K562 (cell line): ENCODE data around the gene USP6. TPM values are rescaled to one million over a fixed set of nuclear protein-coding genes. Genes with fewer than 3 reads are reported as not detected.
"Not testable (repeated sequence)": the region's sequence is repeated elsewhere in the genome, so short reads cannot be mapped to it uniquely, and the experiment has no call there.

Experiments
- ATAC-seq: fragments of 200-7000 bp; cut with Tn5 transposase; 3 replicates; pipeline ENCODE4 v1.9.1; 2020; ENCODE audit warnings: moderate library complexity
- BruUV-seq: library from RNA; stranded (reverse); fragments of 400-500 nt; replicated peaks from 2 replicates; lab custom pipeline; 2021; lab: Mats Ljungman, UMichigan
- CTCF ChIA-PET: fragments of 300-600 bp; formaldehyde crosslinking; extraction: SDS; loops from one replicate; lab custom pipeline; 2021; ENCODE audit warnings: low intra/inter-chr PET ratio; lab: Yijun Ruan, JAX
- POLR2A ChIA-PET: fragments of 300-600, 350-650 bp; sonication (Branson Sonifier 250); formaldehyde crosslinking; extraction: SDS; loops from one replicate; lab custom pipeline; 2021; ENCODE audit warnings: antibody characterized with exemption, inconsistent platforms; lab: Yijun Ruan, JAX
- DNase-seq, 4 experiments: peaks; one replicate each; pipeline versions ENCODE4 v3.0.0 to v3.0.0-alpha.2; 2011 to 2018; ENCODE audit warnings: low spot score in 3 of 4, mixed read lengths in 3 of 4; ENCODE audit errors: extremely low read depth in 1 of 4
- FAIRE-seq: peaks from 2 replicates; lab custom pipeline; 2011; peaks lifted over from hg19 to GRCh38; lab: Jason Lieb, UNC
- H2AFZ ChIP-seq: 2 replicates; pipeline ENCODE4 v1.6.0; 2011; ENCODE audit warnings: low read depth, low read length, control low read depth, inconsistent platforms
- H3K27ac ChIP-seq: fragments of 200-600 bp; 3 replicates; pipeline ENCODE4 v1.8.0; 2011; ENCODE audit warnings: low read depth, mild to moderate bottlenecking, control low read depth, inconsistent platforms, low read length, moderate library complexity, mixed read lengths; ENCODE audit errors: extremely low read depth
- H3K27me3 ChIP-seq, 2 experiments: fragments of 300-600 bp in 1 of 2; 2 replicates in 1 of 2; 3 replicates in 1 of 2; pipeline versions ENCODE4 v1.6.0 to v1.8.0; 2011; ENCODE audit warnings: inconsistent platforms in 2 of 2, low read length in 2 of 2, mild to moderate bottlenecking in 1 of 2, mixed read lengths in 1 of 2, moderate library complexity in 1 of 2; ENCODE audit not compliant: control insufficient read depth in 2 of 2, insufficient read depth in 2 of 2
- H3K36me3 ChIP-seq: fragments of 300-600 bp; 3 replicates; pipeline ENCODE4 v1.8.0; 2011; ENCODE audit warnings: mild to moderate bottlenecking, low read length, inconsistent platforms; ENCODE audit not compliant: control insufficient read depth, insufficient read depth
- H3K4me1 ChIP-seq, 2 experiments: fragments of 200-600 bp in 1 of 2; replicated peaks in 1 of 2; 2 replicates in 1 of 2; 3 replicates in 1 of 2; pipeline versions ENCODE4 v1.5.1 to v1.8.0; 2011; ENCODE audit warnings: inconsistent platforms in 2 of 2, low read length in 2 of 2, mild to moderate bottlenecking in 1 of 2, mixed read lengths in 1 of 2, moderate library complexity in 1 of 2; ENCODE audit not compliant: control insufficient read depth in 2 of 2, insufficient read depth in 2 of 2
- H3K4me2 ChIP-seq: 2 replicates; pipeline ENCODE4 v1.6.1; 2011; ENCODE audit warnings: low read length, control low read depth, inconsistent platforms, mixed read lengths; ENCODE audit not compliant: insufficient read depth
- H3K4me3 ChIP-seq: fragments of 200-600 bp; sonication (generic), shearing (Covaris generic); 2 replicates; pipeline ENCODE4 v1.5.1; 2016; ENCODE audit warnings: control low read depth, inconsistent platforms
- H3K79me2 ChIP-seq: fragments of 200-600 bp; 3 replicates; pipeline ENCODE4 v1.8.0; 2011; ENCODE audit warnings: low read length, inconsistent platforms; ENCODE audit not compliant: control insufficient read depth, insufficient read depth
- H3K9ac ChIP-seq, 2 experiments: 2 replicates each; pipeline versions ENCODE4 v1.6.0 to v1.6.1; 2011; ENCODE audit warnings: low read depth in 2 of 2, low read length in 2 of 2, control low read depth in 1 of 2, inconsistent platforms in 1 of 2, mild to moderate bottlenecking in 1 of 2, mixed read lengths in 1 of 2; ENCODE audit not compliant: insufficient read depth in 1 of 2
- H3K9me1 ChIP-seq: one replicate; pipeline ENCODE4 v1.6.0; 2011; ENCODE audit warnings: inconsistent platforms, mild to moderate bottlenecking, low read length, moderate library complexity; ENCODE audit not compliant: control insufficient read depth, insufficient read depth
- H3K9me3 ChIP-seq: replicated peaks from 2 replicates; pipeline ENCODE4 v1.5.1; 2011; ENCODE audit warnings: low read depth, low read length, inconsistent platforms; ENCODE audit not compliant: control insufficient read depth, insufficient read depth
- H4K20me1 ChIP-seq: replicated peaks from 2 replicates; pipeline ENCODE4 v1.6.1; 2011; ENCODE audit warnings: low read length, inconsistent platforms, mixed read lengths; ENCODE audit not compliant: control insufficient read depth, insufficient read depth
- E2F3 ChIP-seq: fragments of 250-450 bp; sonication (Bioruptor Pico); IDR thresholded peaks from 2 replicates; pipeline ENCODE4 v1.4.0; 2020; ENCODE audit warnings: mild to moderate bottlenecking
- HMG20B ChIP-seq: fragments of 250-450 bp; sonication (Bioruptor Pico); IDR thresholded peaks from 2 replicates; pipeline ENCODE4 v1.5.0; 2021; ENCODE audit warnings: mild to moderate bottlenecking
- PHTF2 ChIP-seq: fragments of 250-450 bp; sonication (Bioruptor Pico); IDR thresholded peaks from 2 replicates; pipeline ENCODE4 v1.5.0; 2021; ENCODE audit warnings: mild to moderate bottlenecking
- TBP ChIP-seq: optimal IDR thresholded peaks from 2 replicates; pipeline ENCODE3; 2011; ENCODE audit warnings: low read depth, low read length, improper control_type of control experiment
- ZNF316 ChIP-seq: fragments of 450-650 bp; IDR thresholded peaks from 2 replicates; pipeline ENCODE4 v1.6.1; 2016
- WGBS: fragments of 100-300 bp; shearing (Covaris generic); methylation state at CpG from one replicate; pipeline ENCODE4 v1.1.6; 2016; ENCODE audit warnings: low coverage, mixed read lengths; ENCODE audit not compliant: insufficient coverage; ENCODE audit errors: missing lambda C conversion rate; 5-methylcytosine and 5-hydroxymethylcytosine counted together
- in situ Hi-C: fragments of 300-500 bp; cut with MboI; formaldehyde crosslinking; loops from 4 replicates; pipeline ENCODE4 v1.15.0; 2018; ENCODE audit warnings: inconsistent platforms, mixed read lengths
- intact Hi-C: fragments of 100-400 bp; cut with micrococcal nuclease; formaldehyde crosslinking; loops from 2 replicates; pipeline ENCODE4 v1.14.2; 2022
- polyA plus RNA-seq, 8 experiments: library from polyadenylated mRNA; depleted of rRNA in 4 of 8; stranded (reverse) in 5 of 8; unstranded in 3 of 8; fragments of >200 nt; fragmentation: Nextera tagmentation in 2 of 8; fragmentation: Illumina TruSeq in 1 of 8; extraction: Ambion mirVana in 2 of 8; extraction: Trizol in 1 of 8; gene quantifications; 2 replicates each; pipeline versions ENCODE4 v1.2.1 to v1.2.3, GENCODE V29; 2011 to 2014; ENCODE audit warnings: inconsistent platforms in 1 of 8, missing spikeins in 1 of 8
- total RNA-seq, 7 experiments: library from RNA; depleted of rRNA in 6 of 7; stranded (reverse); fragments of >200 nt in 6 of 7; fragmentation: Illumina TruSeq in 2 of 7; extraction: Trizol in 2 of 7; gene quantifications; 2 replicates each; pipeline versions ENCODE4 v1.2.1 to v1.2.3, GENCODE V29; 2011 to 2021; ENCODE audit warnings: low replicate concordance in 1 of 7
- TF ChIP-seq, protein P1 (sequence below): fragments of 450-650 bp; conservative IDR thresholded peaks from 2 replicates; pipeline ENCODE4 v1.6.1; 2016; ENCODE audit warnings: missing genetic modification characterization, low read depth, mild to moderate bottlenecking, control low read depth, missing compliant biosample characterization
- TF ChIP-seq, protein P2 (sequence below): IDR thresholded peaks from 2 replicates; pipeline ENCODE4 v1.6.1; 2012; ENCODE audit warnings: low read depth, low read length, improper control_type of control experiment, borderline replicate concordance
- TF ChIP-seq, protein P3 (sequence below): sonication (generic); formaldehyde crosslinking; IDR thresholded peaks from 2 replicates; pipeline ENCODE4 v1.9.0; 2022; ENCODE audit warnings: mild to moderate bottlenecking, missing genetic modification reagents

Gene USP6
- total and polyA plus RNA-seq, 9 of the 15 experiments (the other 6 are each of a cell fraction or from before 2014, with no cell fraction given) = 0.01 to 0.09 (median 0.04) TPM; not detected in 4

DNA sequence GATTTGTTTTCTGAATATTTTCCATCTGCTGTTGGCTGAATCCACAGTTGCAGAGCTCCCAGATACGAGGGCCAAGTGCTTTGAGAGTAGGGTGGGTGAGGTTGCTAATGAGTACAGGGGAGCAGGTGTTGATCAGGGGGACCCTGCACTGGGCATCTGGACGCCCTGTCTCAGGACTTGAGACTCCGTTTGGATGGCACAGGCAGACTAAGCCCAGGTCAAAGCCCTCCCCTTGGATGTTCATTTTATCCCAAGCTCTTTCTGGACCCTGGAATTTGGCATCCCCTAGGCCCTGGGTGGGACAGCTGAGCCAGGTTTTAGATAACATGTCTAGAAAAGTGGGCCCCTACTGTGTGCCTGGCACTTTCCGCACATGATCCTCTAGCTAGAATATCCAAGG lies 12.1 kb downstream of the USP6 start:
- Histone ChIP-seq H2AFZ (no peak overlapping the region), H3K4me2 (no peak overlapping the region), H3K9ac (no peak overlapping the region), H3K79me2 (no peaks in the 10 kb centered on the region), H3K4me1 (no peaks in the 10 kb centered on the region), H3K9me3 (no peaks in the 10 kb centered on the region), H3K27me3 (peaks cover 0 to 33% of the 10 kb centered on the region in 2 experiments; a peak in 3 of 5 replicates), H4K20me1 (no peaks in the 10 kb centered on the region), H3K27ac (no peak overlapping the region), H3K4me3 (no peak overlapping the region), H3K36me3 (no peaks in the 10 kb centered on the region), H3K9me1 (no peaks in the 10 kb centered on the region)
- intact Hi-C loops (no loop called here), in situ Hi-C loops (no loop called here)
- ChIA-PET CTCF (no interaction called here), POLR2A (interaction anchor here (0.5 kb wide), 1 partner anchor 1041 kb away, joined by 3 read pairs; no protein-coding TSS in a partner anchor)
- BruUV-seq = no TSS peak
- WGBS = 9% methylated on average over 3 of the region's 4 CpGs
- ATAC-seq (no peak), FAIRE-seq (no peak), DNase-seq (no peak)
- TF ChIP-seq ZNF316 (no peak), PHTF2 (no peak), HMG20B (CRISPR knock-in tag) (no peak), TBP (no peak), E2F3 (no peak)
- TF ChIP-seq, protein P1, sequence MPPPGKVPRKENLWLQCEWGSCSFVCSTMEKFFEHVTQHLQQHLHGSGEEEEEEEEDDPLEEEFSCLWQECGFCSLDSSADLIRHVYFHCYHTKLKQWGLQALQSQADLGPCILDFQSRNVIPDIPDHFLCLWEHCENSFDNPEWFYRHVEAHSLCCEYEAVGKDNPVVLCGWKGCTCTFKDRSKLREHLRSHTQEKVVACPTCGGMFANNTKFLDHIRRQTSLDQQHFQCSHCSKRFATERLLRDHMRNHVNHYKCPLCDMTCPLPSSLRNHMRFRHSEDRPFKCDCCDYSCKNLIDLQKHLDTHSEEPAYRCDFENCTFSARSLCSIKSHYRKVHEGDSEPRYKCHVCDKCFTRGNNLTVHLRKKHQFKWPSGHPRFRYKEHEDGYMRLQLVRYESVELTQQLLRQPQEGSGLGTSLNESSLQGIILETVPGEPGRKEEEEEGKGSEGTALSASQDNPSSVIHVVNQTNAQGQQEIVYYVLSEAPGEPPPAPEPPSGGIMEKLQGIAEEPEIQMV (tag) = no peak
- TF ChIP-seq, protein P2, sequence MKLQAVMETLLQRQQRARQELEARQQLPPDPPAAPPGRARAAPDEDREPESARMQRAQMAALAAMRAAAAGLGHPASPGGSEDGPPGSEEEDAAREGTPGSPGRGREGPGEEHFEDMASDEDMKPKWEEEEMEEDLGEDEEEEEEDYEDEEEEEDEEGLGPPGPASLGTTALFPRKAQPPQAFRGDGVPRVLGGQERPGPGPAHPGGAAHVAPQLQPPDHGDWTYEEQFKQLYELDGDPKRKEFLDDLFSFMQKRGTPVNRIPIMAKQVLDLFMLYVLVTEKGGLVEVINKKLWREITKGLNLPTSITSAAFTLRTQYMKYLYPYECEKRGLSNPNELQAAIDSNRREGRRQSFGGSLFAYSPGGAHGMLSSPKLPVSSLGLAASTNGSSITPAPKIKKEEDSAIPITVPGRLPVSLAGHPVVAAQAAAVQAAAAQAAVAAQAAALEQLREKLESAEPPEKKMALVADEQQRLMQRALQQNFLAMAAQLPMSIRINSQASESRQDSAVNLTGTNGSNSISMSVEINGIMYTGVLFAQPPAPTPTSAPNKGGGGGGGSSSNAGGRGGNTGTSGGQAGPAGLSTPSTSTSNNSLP = no peak
- TF ChIP-seq, protein P3, sequence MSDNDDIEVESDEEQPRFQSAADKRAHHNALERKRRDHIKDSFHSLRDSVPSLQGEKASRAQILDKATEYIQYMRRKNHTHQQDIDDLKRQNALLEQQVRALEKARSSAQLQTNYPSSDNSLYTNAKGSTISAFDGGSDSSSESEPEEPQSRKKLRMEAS (CRISPR knock-in tag) = no peak

DNA sequence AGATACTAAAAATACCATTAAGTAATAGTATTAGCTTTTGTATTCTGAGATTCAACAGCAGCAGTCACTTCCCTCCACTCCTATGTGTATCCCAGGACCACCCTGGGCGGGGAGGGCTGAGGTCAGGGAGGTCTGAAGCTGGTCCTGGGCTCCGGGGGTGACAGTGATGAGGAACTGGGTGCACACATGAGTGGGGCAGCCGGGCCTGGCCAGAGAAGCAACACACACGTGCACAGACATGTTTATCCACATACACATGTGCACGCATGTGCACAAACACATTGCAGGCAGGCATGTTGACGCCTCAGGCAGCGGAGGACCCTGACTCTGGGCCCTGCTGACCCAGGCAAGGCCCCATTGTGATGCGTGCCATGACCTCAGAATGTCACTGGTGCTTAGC lies 12.6 kb downstream of the USP6 start:
- POLR2A ChIA-PET = interaction anchor here (0.5 kb wide), 1 partner anchor 1041 kb away, joined by 3 read pairs; no protein-coding TSS in a partner anchor
- H3K9me3 ChIP-seq, DNase-seq, H4K20me1 ChIP-seq, H3K4me3 ChIP-seq, BruUV-seq, in situ Hi-C loops, H3K9ac ChIP-seq, H3K79me2 ChIP-seq, H3K4me2 ChIP-seq, H3K27ac ChIP-seq, CTCF ChIA-PET, FAIRE-seq, H3K36me3 ChIP-seq, H3K9me1 ChIP-seq, intact Hi-C loops, ATAC-seq, H3K4me1 ChIP-seq, H2AFZ ChIP-seq: not testable (repeated sequence)
- WGBS = 3% methylated on average over 7 of the region's 8 CpGs
- peaks cover 0 to 35% of the 10 kb centered on the region in 2 experiments; a peak in 3 of 5 replicates for H3K27me3 ChIP-seq
